ENCODE results near the gene KRTAP10-5. TPM values are rescaled to one million over a fixed set of nuclear protein-coding genes. Genes with fewer than 3 reads are reported as not detected.
"Not testable (repeated sequence)": the region's sequence is repeated elsewhere in the genome, so short reads cannot be mapped to it uniquely, and the experiment has no call there.

KRTAP10-5 gene
- polyA plus RNA-seq, 1 donor (not counting 4 experiments of a cell fraction or from before 2014, with no cell fraction given): not detected

DNA sequence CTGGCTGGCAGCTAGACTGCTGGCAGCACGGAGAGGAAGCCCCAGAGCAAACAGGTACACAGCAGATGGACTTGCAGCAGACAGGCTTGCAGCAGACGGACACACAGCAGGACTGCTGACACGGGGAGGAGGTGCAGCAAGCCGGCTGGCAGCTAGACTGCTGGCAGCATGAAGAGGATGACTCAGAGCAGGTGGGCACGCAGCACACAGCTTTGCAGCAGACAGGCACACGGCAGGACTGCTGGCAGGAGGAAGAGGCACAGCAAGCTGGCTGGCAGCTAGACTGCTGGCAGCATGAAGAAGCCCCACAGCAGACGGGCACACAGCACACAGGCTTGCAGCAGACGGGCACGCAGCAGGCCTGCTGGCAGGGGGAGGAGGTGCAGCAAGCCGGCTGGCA is 29.6 kb downstream of the KRTAP10-5 start:
- dilution Hi-C loops (cut with MboI; ENCODE audit: extremely low pct_ligation_motif_present, low sequenced_read_pairs): no loop called here
- Histone ChIP-seq H3K4me3 (ENCODE audit: control insufficient read depth in 2 of 3, extremely low read depth in 1 of 3, insufficient read depth in 2 of 3, low read depth in 1 of 3, low read length in 3 of 3) (no peak overlapping the region), H3K36me3 (ENCODE audit: control insufficient read depth in 2 of 2, extremely low read depth in 1 of 2, insufficient read depth in 2 of 2, low read length in 2 of 2) (no peaks in the 10 kb centered on the region), H3K4me1 (ENCODE audit: control insufficient read depth, extremely low read depth, insufficient read depth, low read length) (peaks cover 22% of the 10 kb centered on the region), H3K4me2 (ENCODE audit: control insufficient read depth, extremely low read depth, insufficient read depth, low read depth, low read length) (peak overlapping the region; percentile 2), H3K27me3 (ENCODE audit: control insufficient read depth, extremely low read depth, insufficient read depth, low read length) (peaks cover 4% of the 10 kb centered on the region), H3K79me2 (ENCODE audit: control insufficient read depth, insufficient read depth, low read length) (no peaks in the 10 kb centered on the region), H3K9ac (ENCODE audit: control insufficient read depth, extremely low read depth, insufficient read depth, low read length) (no peak overlapping the region), H2AFZ (ENCODE audit: control insufficient read depth, low read length) (no peak overlapping the region), H3K9me1 (ENCODE audit: control insufficient read depth, extremely low read depth, insufficient read depth, low read length) (no peaks in the 10 kb centered on the region), H3K27ac (ENCODE audit: control insufficient read depth, insufficient read depth, low read length) (no peak overlapping the region), H4K20me1 (ENCODE audit: control insufficient read depth, extremely low read depth, insufficient read depth, low read length) (no peaks in the 10 kb centered on the region), H3K9me3 (ENCODE audit: control insufficient read depth, low read depth, low read length) (no peaks in the 10 kb centered on the region)
- peak; percentile 1 for DNase-seq (ENCODE audit: low read depth, low spot score)
- TF ChIP-seq, protein P1, sequence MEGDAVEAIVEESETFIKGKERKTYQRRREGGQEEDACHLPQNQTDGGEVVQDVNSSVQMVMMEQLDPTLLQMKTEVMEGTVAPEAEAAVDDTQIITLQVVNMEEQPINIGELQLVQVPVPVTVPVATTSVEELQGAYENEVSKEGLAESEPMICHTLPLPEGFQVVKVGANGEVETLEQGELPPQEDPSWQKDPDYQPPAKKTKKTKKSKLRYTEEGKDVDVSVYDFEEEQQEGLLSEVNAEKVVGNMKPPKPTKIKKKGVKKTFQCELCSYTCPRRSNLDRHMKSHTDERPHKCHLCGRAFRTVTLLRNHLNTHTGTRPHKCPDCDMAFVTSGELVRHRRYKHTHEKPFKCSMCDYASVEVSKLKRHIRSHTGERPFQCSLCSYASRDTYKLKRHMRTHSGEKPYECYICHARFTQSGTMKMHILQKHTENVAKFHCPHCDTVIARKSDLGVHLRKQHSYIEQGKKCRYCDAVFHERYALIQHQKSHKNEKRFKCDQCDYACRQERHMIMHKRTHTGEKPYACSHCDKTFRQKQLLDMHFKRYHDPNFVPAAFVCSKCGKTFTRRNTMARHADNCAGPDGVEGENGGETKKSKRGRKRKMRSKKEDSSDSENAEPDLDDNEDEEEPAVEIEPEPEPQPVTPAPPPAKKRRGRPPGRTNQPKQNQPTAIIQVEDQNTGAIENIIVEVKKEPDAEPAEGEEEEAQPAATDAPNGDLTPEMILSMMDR (optimal IDR thresholded peaks at IDR 0.05 in 1 of 3, IDR thresholded peaks at IDR 0.05 in 1 of 3, conservative IDR thresholded peaks at IDR 0.05 in 1 of 3; ENCODE audit: extremely low read depth in 1 of 3, insufficient read depth in 2 of 3, low read length in 3 of 3): peak in 1 of 3 experiments; percentile 2
- TF ChIP-seq EZH2 (IDR thresholded peaks at IDR 0.05; ENCODE audit: low read length): no peak
- FAIRE-seq: no peak

DNA sequence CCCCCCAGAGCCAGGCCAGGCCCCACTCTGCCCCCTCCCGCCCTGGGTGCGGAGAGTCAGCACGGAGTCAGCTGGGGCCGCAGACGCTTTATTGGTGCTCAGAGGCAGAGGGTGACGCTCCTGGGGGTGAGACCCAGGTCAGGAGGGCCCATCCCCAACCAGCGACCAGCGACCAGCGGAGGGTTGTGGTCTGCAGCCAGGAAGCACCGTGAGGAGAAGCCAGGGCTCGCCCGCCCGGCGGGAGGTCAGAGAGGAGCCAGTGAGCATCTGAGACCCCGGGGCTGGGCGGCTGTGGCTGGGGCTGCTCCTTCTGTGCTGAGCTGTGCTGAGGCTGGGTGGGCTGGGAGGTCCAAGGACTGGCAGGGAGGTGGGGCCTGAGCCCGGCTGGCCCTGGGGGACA is 30.1 kb downstream of the KRTAP10-5 start:
- H3K36me3 ChIP-seq (ENCODE audit: control insufficient read depth in 2 of 2, extremely low read depth in 1 of 2, insufficient read depth in 2 of 2, low read length in 2 of 2); H3K4me3 ChIP-seq (ENCODE audit: control insufficient read depth in 2 of 3, extremely low read depth in 1 of 3, insufficient read depth in 2 of 3, low read depth in 1 of 3, low read length in 3 of 3); H2AFZ ChIP-seq (ENCODE audit: control insufficient read depth, low read length); H3K27me3 ChIP-seq (ENCODE audit: control insufficient read depth, extremely low read depth, insufficient read depth, low read length); DNase-seq (ENCODE audit: low read depth, low spot score); H3K9ac ChIP-seq (ENCODE audit: control insufficient read depth, extremely low read depth, insufficient read depth, low read length); H4K20me1 ChIP-seq (ENCODE audit: control insufficient read depth, extremely low read depth, insufficient read depth, low read length); H3K27ac ChIP-seq (ENCODE audit: control insufficient read depth, insufficient read depth, low read length); H3K79me2 ChIP-seq (ENCODE audit: control insufficient read depth, insufficient read depth, low read length); dilution Hi-C loops (cut with MboI; ENCODE audit: extremely low pct_ligation_motif_present, low sequenced_read_pairs); H3K9me1 ChIP-seq (ENCODE audit: control insufficient read depth, extremely low read depth, insufficient read depth, low read length); FAIRE-seq; H3K9me3 ChIP-seq (ENCODE audit: control insufficient read depth, low read depth, low read length): not testable (repeated sequence)
- Histone ChIP-seq H3K4me2 (ENCODE audit: control insufficient read depth, extremely low read depth, insufficient read depth, low read depth, low read length) (peak overlapping the region; percentile 2), H3K4me1 (ENCODE audit: control insufficient read depth, extremely low read depth, insufficient read depth, low read length) (peaks cover 22% of the 10 kb centered on the region)

DNA sequence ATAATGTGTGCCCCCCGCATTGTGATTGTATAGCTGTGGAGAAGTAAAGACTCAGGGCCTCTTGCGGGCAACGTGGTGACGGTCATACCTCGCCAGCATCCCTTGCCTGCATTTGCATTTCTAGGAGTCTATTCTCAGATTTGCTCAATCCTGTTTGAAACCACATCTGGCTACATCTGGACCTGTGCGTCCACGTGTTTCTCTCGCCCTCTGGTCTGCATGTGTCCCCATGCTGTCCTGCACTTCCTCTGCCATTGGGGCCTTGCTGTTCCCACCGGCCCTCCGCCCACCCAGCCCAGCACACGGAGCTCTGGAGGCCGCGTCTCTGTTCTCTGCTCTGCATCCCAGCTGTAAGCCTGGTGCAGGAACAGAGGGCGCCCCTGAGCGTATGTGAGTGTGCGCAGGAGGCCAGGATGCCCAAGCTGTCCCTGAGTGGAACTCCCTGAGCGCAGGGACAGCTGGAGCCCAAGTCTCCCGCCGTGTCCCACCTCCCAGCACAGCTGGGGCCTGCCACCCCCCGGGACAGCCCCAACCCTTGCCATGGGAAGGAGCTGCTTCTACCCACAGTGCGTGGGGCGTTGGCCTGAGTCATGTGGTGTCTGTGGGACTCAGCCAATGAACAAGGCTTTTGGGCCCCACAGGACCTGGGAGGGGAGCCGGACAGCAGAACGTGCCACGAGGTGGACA is 30.7 kb downstream of the KRTAP10-5 start:
- dilution Hi-C loops (cut with MboI; ENCODE audit: extremely low pct_ligation_motif_present, low sequenced_read_pairs): no loop called here
- no peak for TF ChIP-seq EZH2 (IDR thresholded peaks at IDR 0.05; ENCODE audit: low read length)
- TF ChIP-seq, protein P1 (optimal IDR thresholded peaks at IDR 0.05 in 1 of 3, IDR thresholded peaks at IDR 0.05 in 1 of 3, conservative IDR thresholded peaks at IDR 0.05 in 1 of 3; ENCODE audit: extremely low read depth in 1 of 3, insufficient read depth in 2 of 3, low read length in 3 of 3): peak in 1 of 3 experiments; percentile 47
- Histone ChIP-seq H3K4me2 (ENCODE audit: control insufficient read depth, extremely low read depth, insufficient read depth, low read depth, low read length) (peak overlapping the region; percentile 52), H3K4me1 (ENCODE audit: control insufficient read depth, extremely low read depth, insufficient read depth, low read length) (peaks cover 22% of the 10 kb centered on the region), H3K9me1 (ENCODE audit: control insufficient read depth, extremely low read depth, insufficient read depth, low read length) (no peaks in the 10 kb centered on the region), H3K27ac (ENCODE audit: control insufficient read depth, insufficient read depth, low read length) (no peak overlapping the region), H3K9ac (ENCODE audit: control insufficient read depth, extremely low read depth, insufficient read depth, low read length) (no peak overlapping the region), H4K20me1 (ENCODE audit: control insufficient read depth, extremely low read depth, insufficient read depth, low read length) (no peaks in the 10 kb centered on the region), H3K36me3 (ENCODE audit: control insufficient read depth in 2 of 2, extremely low read depth in 1 of 2, insufficient read depth in 2 of 2, low read length in 2 of 2) (no peaks in the 10 kb centered on the region), H3K4me3 (ENCODE audit: control insufficient read depth in 2 of 3, extremely low read depth in 1 of 3, insufficient read depth in 2 of 3, low read depth in 1 of 3, low read length in 3 of 3) (no peak overlapping the region), H2AFZ (ENCODE audit: control insufficient read depth, low read length) (peak overlapping the region; percentile 29), H3K79me2 (ENCODE audit: control insufficient read depth, insufficient read depth, low read length) (no peaks in the 10 kb centered on the region), H3K27me3 (ENCODE audit: control insufficient read depth, extremely low read depth, insufficient read depth, low read length) (peaks cover 4% of the 10 kb centered on the region), H3K9me3 (ENCODE audit: control insufficient read depth, low read depth, low read length) (no peaks in the 10 kb centered on the region)
- FAIRE-seq: peak; percentile 32
- no peak for DNase-seq (ENCODE audit: low read depth, low spot score)
